Fibroblast of skin of right quadriceps (primary cell): ENCODE measurements around the gene PCNX3.

Experiments used
- DNase-seq: peaks from one replicate; pipeline ENCODE4 v3.0.0-alpha.2; 2013

The PCNX3 gene

GRCh38 chr11:65599955-65600246 lies 15.7 kb upstream of the PCNX3 start:
- no peak for DNase-seq

GRCh38 chr11:65604258-65604657 lies 11.3 kb upstream of the PCNX3 start:
- no peak for DNase-seq

DNA sequence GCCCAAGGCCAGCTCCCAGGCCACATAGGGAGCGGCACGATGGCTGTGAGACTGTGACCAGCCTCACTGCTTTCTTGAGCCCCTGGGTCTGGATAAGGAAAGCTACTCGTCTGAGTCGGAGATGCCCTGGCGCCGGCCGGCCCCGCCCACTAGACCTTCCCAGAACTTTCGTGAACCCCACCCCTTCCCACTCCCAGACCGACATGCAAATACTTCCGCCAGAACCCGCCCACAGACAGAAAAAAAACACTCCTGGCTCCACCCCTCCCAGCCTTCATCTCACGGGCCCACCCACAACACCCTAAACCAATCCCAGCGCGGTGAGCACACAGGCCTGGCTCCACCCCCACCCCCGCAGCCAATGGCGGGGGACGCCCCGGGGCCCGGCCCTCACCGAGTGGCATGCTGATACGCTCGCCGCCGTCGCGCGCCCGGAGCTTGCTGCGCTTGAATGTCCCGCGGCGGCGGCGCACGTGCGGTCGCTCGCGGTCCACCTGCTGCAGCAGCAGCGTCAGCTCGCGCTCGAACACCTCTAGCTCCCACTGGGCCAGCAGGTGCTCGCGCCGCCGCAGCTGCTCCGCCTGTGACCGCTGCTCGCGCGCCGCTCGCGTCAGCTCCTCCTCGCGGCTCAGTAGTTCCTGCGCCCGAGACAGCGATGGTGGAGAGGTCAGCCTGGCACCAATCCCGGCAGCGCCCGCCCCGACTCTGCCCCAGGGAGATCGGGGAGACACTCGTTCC lies 8.5 kb upstream of the PCNX3 start:
- DNase-seq: peak; percentile 97

- DNase-seq: no peak
Measured at GRCh38 chr11:65607614-65608426, 7.8 kb upstream of the PCNX3 start.

- no peak for DNase-seq
Measured at GRCh38 chr11:65609229-65609628, 6.3 kb upstream of the PCNX3 start.

GRCh38 chr11:65609665-65610064 lies 5.9 kb upstream of the PCNX3 start:
- no peak for DNase-seq

- no peak for DNase-seq
Measured at GRCh38 chr11:65610404-65610803, 5.2 kb upstream of the PCNX3 start.

GRCh38 chr11:65611028-65611757 lies 4.4 kb upstream of the PCNX3 start:
- no peak for DNase-seq

- DNase-seq: no peak
Measured at GRCh38 chr11:65611758-65612603, 3.6 kb upstream of the PCNX3 start.

DNA sequence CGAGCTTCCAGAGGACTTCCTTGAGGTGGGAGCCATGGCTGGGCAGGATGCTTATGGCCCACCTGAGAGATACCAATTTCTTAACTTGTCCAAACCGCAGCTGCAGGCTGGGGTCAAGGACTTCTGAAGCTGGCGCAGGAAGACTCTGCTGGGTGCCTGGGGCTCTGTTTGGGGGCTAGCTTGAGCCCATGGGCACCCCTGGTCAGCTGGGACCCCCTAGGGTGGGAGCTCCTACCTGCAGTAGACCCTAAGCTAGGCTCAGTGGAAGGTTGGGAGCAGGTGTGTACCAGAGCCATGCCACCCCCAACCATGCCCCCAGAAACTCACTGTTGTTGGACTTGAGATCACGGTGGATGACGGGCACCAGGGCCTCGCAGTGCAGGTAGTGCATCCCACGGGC lies 2.9 kb upstream of the PCNX3 start:
- no peak for DNase-seq

- no peak for DNase-seq
Measured at GRCh38 chr11:65613091-65613928, 2.3 kb upstream of the PCNX3 start.

GRCh38 chr11:65615950-65616574 lies 486 bp downstream of the PCNX3 start:
- DNase-seq: no peak

- DNase-seq: no peak
Measured at GRCh38 chr11:65616575-65617001, 1.0 kb downstream of the PCNX3 start.

- no peak for DNase-seq
Measured at GRCh38 chr11:65617136-65617850, 1.7 kb downstream of the PCNX3 start.

GRCh38 chr11:65617990-65618751 lies 2.6 kb downstream of the PCNX3 start:
- no peak for DNase-seq

- DNase-seq: no peak
Measured at GRCh38 chr11:65618763-65619162, 3.2 kb downstream of the PCNX3 start.

DNA sequence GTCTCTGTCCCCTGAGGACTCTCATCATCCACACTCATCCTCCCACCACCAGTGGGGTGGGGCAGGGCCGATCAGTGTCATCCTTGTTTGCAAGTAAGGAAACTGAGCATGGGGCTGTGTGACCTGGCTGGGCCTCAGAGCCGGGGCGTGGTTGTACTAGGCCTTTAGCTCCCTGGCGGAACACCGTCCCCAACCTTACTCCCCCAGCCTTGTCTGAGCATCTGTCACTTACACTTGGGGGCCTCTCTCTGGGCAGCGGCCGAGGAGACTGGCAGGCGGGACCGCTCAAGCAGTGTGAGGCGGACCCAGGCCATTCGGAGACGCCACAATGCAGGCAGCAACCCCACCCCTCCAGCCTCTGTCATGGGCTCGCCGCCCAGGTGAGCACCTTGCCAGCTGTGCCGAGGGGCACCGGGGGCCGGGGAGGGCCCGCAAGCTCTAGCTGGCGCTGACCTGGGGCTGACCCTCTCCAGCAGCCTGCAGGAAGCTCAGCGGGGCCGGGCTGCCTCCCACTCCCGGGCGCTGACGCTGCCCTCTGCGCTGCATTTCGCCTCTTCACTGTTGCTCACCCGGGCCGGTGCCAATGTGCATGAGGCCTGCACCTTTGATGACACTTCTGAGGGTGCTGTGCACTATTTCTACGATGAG lies 3.8 kb downstream of the PCNX3 start:
- DNase-seq: no peak

DNA sequence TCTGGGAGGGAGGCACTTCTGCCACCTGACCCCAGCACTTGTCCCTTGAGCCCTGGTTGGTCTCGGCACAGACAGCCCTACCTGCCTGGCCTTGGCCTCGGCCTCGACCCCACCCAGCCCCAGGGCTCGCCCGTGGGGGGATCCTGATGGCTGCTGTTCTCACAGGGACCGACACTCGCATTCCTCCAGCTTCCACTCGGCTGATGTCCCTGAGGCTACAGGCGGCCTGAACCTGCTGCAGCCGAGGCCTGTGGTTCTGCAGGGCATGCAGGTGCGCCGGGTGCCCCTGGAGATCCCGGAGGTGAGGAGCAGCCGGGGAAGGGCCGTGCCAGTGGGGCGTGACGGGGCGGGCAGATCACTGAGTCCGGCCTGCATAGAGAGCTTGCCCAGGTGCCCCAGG lies 5.1 kb downstream of the PCNX3 start:
- no peak for DNase-seq

- no peak for DNase-seq
Measured at GRCh38 chr11:65621460-65621859, 5.9 kb downstream of the PCNX3 start.
